HepG2 (cell line): ENCODE data around the gene CNP. TPM values are rescaled to one million over a fixed set of nuclear protein-coding genes. Genes with fewer than 3 reads are reported as not detected.

Source experiments
- AGO1 ChIP-seq: fragments of 200-400 bp; formaldehyde crosslinking; IDR thresholded peaks from 2 replicates; pipeline ENCODE4 v1.6.1; 2017; ENCODE audit warnings: mild to moderate bottlenecking, low read depth, low read length, moderate library complexity; ENCODE audit not compliant: poor library complexity, severe bottlenecking
- GATA4 ChIP-seq: sonication (generic); IDR thresholded peaks from 2 replicates; pipeline ENCODE4 v1.6.1; 2016; ENCODE audit warnings: antibody characterized with exemption, low read depth, borderline replicate concordance
- MIER3 ChIP-seq: IDR thresholded peaks from 2 replicates; pipeline ENCODE4 v1.6.1; 2016; ENCODE audit warnings: missing compliant biosample characterization, borderline replicate concordance
- NCOR1 ChIP-seq: fragments of 200-600 bp; sonication (generic); IDR thresholded peaks from 2 replicates; pipeline ENCODE4 v1.7.0; 2017; ENCODE audit warnings: antibody characterized with exemption, low read length, borderline replicate concordance
- ONECUT2 ChIP-seq: sonication (generic); formaldehyde crosslinking; IDR thresholded peaks from 2 replicates; pipeline ENCODE4 v1.4.0; 2020; ENCODE audit warnings: missing genetic modification reagents
- PAX8 ChIP-seq: sonication (generic); formaldehyde crosslinking; IDR thresholded peaks from 2 replicates; pipeline ENCODE4 v1.8.0; 2022; ENCODE audit warnings: mild to moderate bottlenecking, missing genetic modification reagents, borderline replicate concordance
- ZBTB10 ChIP-seq: sonication (generic); formaldehyde crosslinking; IDR thresholded peaks from 2 replicates; pipeline ENCODE4 v1.4.0; 2020; ENCODE audit warnings: missing genetic modification reagents, borderline replicate concordance
- ZFP82 ChIP-seq: sonication (generic); formaldehyde crosslinking; IDR thresholded peaks from 2 replicates; pipeline ENCODE4 v1.5.1; 2020; ENCODE audit warnings: mild to moderate bottlenecking, missing genetic modification reagents, borderline replicate concordance
- ZNF230 ChIP-seq: sonication (generic); formaldehyde crosslinking; IDR thresholded peaks from 2 replicates; pipeline ENCODE4 v1.4.0; 2020; ENCODE audit warnings: mild to moderate bottlenecking, missing genetic modification reagents
- ZNF350 ChIP-seq: sonication (generic); formaldehyde crosslinking; IDR thresholded peaks from 2 replicates; pipeline ENCODE4 v1.4.0; 2020; ENCODE audit warnings: mild to moderate bottlenecking, low read depth, missing genetic modification reagents, borderline replicate concordance
- ZNF646 ChIP-seq: sonication (generic); formaldehyde crosslinking; IDR thresholded peaks from 2 replicates; pipeline ENCODE4 v1.9.0; 2021; ENCODE audit warnings: mild to moderate bottlenecking, missing genetic modification reagents
- ZNF737 ChIP-seq: sonication (generic); formaldehyde crosslinking; IDR thresholded peaks from 2 replicates; pipeline ENCODE4 v1.5.0; 2020; ENCODE audit warnings: missing genetic modification reagents, mild to moderate bottlenecking, borderline replicate concordance
- ZNF740 ChIP-seq: sonication (generic); formaldehyde crosslinking; IDR thresholded peaks from 2 replicates; pipeline ENCODE4 v1.4.0; 2020; ENCODE audit warnings: missing genetic modification reagents
- polyA plus RNA-seq, 8 experiments: library from polyadenylated mRNA; depleted of rRNA in 3 of 8; stranded (reverse) in 7 of 8; unstranded in 1 of 8; fragments of >200 nt; fragmentation: Illumina TruSeq in 4 of 8; extraction: Trizol in 4 of 8; gene quantifications; 2 replicates each; pipeline versions ENCODE4 v1.2.1 to v1.2.3, GENCODE V29; 2011 to 2016; ENCODE audit warnings: low read depth in 4 of 8, missing spikeins in 1 of 8, mixed read lengths in 1 of 8; ENCODE audit not compliant: insufficient read depth in 1 of 8
- total RNA-seq, 5 experiments: library from RNA; depleted of rRNA; stranded (reverse); fragments of >200 nt; fragmentation: Illumina TruSeq; extraction: Trizol; gene quantifications; 2 replicates each; pipeline ENCODE4 v1.2.3, GENCODE V29; 2016; ENCODE audit warnings: low read depth in 1 of 5
- TF ChIP-seq, protein P1 (sequence below): IDR thresholded peaks from 2 replicates; pipeline ENCODE4 v1.6.1; 2018; ENCODE audit warnings: missing genetic modification reagents, mild to moderate bottlenecking, missing compliant biosample characterization

CNP gene
- total and polyA plus RNA-seq, 2 of the 13 experiments (the other 11 are each of a cell fraction or from before 2014, with no cell fraction given): 97.2 to 161 TPM

DNA sequence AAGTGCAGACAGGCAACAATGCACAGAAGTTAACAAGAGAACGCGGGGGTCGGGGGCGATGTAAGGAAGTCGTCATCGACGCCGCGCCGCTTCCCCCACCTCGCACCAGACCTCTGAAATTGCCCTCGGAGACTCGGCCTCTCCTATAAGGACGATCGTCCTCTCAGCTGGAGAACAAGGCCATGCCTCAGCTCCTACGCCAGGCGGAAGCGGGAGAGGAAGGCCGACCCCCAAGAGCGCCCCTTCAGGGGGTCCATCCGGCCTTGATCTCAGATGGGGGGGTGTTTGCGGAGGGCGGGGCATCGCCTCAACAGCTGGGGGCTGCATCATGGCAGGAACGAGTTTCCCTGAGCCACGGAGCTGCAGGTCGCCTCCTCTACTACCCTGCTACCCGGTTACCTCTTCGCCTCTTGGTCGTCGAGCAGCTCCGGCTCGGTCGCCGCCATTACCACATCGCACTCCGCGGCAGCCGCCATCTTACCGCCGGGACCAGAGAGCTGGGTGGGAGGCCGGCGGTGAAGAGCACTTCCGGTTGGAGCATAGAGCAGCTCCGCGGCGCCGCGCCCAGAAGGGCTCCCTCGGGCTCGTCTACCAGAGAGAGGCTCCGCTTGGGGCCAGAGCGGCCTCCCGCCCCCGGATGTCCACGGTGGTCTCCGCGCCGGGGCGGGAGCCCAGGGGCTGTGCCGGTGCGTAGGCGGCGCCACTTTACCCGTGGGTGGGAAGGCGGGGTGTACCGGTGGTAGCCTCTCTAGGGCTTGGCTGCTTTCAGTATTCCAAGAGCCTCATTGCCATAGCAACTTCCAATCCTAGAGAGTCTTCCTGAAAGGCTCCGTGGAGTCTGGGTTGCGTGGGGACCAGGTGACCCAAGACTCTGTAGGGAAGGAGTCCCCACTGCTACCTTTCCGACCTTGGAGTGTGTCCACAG is 50.6 kb downstream of the CNP start, which contains the start of gene DNAJC7 (continued):
- 0 out of 2 replicates have a peak, but pooled peaks have one; percentile 10 for TF ChIP-seq ONECUT2 (CRISPR knock-in tag)
- peak; percentile 73; the same call in 1 of the 2 replicates for TF ChIP-seq ZBTB10 (CRISPR knock-in tag)
- TF ChIP-seq ZNF230 (CRISPR knock-in tag): peak; percentile 96
- peak; percentile 71; the same call in 1 of the 2 replicates for TF ChIP-seq MIER3 (CRISPR knock-in tag)
- TF ChIP-seq, protein P1, sequence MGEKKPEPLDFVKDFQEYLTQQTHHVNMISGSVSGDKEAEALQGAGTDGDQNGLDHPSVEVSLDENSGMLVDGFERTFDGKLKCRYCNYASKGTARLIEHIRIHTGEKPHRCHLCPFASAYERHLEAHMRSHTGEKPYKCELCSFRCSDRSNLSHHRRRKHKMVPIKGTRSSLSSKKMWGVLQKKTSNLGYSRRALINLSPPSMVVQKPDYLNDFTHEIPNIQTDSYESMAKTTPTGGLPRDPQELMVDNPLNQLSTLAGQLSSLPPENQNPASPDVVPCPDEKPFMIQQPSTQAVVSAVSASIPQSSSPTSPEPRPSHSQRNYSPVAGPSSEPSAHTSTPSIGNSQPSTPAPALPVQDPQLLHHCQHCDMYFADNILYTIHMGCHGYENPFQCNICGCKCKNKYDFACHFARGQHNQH (CRISPR knock-in tag): peak; percentile 93
- TF ChIP-seq AGO1: peak; percentile 78
- TF ChIP-seq ZNF350 (CRISPR knock-in tag): peak; percentile 80; the same call in 1 of the 2 replicates
- no peak for TF ChIP-seq ZNF646 (CRISPR knock-in tag)
- TF ChIP-seq ZFP82 (CRISPR knock-in tag): peak; percentile 96
- TF ChIP-seq ZNF740: peak; percentile 99
- TF ChIP-seq NCOR1: no peak
- TF ChIP-seq ZNF737 (CRISPR knock-in tag): peak; percentile 97
- TF ChIP-seq GATA4: peak; percentile 44; the same call in 1 of the 2 replicates
- TF ChIP-seq PAX8: peak; percentile 87
